Erythroblast (primary cell): Measurements from ENCODE around the gene PHACTR2.
"Not testable (repeated sequence)": the region's sequence is repeated elsewhere in the genome, so short reads cannot be mapped to it uniquely, and the experiment has no call there.

Experiments
- DNase-seq, 2 experiments: peaks; one replicate each; lab custom pipeline; 2025; lab: John Stamatoyannopoulos, UW
- GATA1 ChIP-seq: IDR thresholded peaks from 2 replicates; pipeline ENCODE4 v1.6.1; 2011; ENCODE audit warnings: low read depth, mild to moderate bottlenecking, control low read depth, low read length, moderate library complexity
- POLR2A ChIP-seq: IDR thresholded peaks from 2 replicates; pipeline ENCODE4 v1.6.1; 2011; ENCODE audit warnings: mild to moderate bottlenecking, low read length

Gene PHACTR2

GRCh38 chr6:143664171-143664570 is 13.6 kb upstream of the PHACTR2 start:
- DNase-seq: no peak
- TF ChIP-seq GATA1 (no peak), POLR2A (no peak)

- DNase-seq: not testable (repeated sequence)
These were observed 11.8 kb upstream of the PHACTR2 start for GRCh38 chr6:143666007-143666406.

- not testable (repeated sequence) for DNase-seq
These were observed 8.3 kb upstream of the PHACTR2 start for GRCh38 chr6:143669483-143669882.

GRCh38 chr6:143673669-143674068 is 4.1 kb upstream of the PHACTR2 start:
- no peak for DNase-seq
- TF ChIP-seq POLR2A (no peak), GATA1 (no peak)

DNA sequence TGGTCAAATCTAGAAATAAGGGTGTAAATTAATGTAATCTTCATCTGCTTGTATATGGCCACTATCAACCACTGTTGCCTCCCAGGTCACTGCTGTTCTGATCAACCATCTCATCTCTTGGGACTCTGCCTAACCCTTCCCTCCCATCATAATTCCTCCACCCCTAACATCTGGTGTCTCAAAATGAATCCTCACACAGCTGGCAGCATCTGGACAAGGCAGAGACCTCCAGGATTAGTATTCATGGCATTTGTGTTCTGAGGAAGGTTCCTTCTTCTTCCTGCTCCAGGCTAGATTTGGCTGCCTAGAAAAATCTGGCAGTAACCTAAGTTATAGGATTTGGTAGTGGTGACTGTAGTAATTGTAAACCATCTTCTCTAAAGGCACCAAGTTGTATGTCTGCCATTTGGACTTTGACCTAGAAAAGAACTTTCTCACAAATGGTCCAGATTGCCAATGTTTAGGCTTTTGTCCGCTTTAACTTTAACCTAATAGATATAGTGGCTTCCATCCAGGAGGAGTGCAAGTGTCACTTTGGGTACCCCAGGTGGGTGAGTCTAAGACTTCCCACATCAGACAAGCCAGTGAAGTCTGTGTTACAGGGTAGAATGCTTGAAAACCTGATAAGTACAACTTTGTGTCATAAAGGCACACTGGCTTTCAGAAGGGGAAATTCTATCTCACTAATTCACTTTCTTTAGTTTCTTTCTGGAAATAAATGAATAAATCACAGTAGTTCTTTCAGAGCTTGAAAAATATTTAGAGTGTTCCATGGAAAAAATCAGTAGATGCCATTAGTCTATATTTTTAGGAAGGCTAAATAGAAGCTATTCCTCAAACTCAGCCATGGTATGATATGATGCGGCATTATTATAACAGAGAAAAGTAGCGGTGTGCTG is 3.0 kb upstream of the PHACTR2 start:
- DNase-seq: no peak

DNA sequence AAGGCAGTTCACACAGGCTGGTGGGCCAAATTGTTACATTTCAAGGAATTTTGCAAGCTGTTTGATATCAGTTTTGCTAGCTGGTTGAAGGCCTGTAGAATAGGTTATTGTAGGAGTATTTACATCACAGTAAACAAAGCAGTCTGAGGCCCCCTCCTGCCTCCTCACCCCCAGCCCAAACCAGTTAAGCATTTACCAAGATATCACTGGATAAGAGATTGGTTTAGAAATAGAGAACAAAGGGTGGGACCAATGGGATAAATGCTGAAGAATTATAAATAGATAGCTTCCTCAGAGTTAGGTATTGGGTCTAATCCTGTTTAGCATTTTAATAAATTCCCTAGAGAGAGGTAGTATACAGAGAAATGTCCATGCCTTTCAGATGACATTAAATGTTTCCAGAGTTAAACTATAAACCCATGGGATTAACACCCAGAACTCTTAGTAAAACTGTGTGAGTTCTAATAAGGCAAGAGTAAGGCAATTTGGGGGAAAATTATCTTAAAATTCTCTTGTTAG is 2.3 kb upstream of the PHACTR2 start:
- TF ChIP-seq GATA1 (no peak), POLR2A (no peak)

More for the DNA sequence above, 3.0 kb upstream of the PHACTR2 start:
- no peak for TF ChIP-seq POLR2A
- TF ChIP-seq GATA1: no peak

DNA sequence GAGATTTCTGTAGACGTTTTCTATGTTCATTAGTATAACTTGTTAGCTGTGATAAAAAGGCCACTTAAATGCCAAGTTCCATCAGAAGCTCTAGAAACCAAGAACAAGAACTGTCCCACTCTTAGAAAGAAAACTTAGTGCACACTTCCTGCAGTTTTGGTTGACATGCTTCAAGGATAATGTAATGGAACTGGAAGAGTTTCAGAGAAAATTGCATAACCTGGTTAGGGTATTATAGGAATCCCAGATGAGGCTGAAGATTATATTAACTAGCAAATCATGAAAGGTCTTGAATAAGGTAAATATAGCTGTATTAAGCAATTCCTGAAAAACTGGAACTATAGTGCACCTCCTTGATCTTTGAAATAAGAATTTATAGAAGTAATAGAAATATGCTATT is 1.8 kb upstream of the PHACTR2 start:
- no peak for DNase-seq
- TF ChIP-seq POLR2A (no peak), GATA1 (no peak)

More for the DNA sequence above, 2.3 kb upstream of the PHACTR2 start:
- no peak for DNase-seq

GRCh38 chr6:143676437-143677045 is 1.2 kb upstream of the PHACTR2 start:
- no peak for TF ChIP-seq GATA1
- TF ChIP-seq POLR2A: no peak
- no peak for DNase-seq

- TF ChIP-seq GATA1 (no peak), POLR2A (no peak)
These were observed 231 bp upstream of the PHACTR2 start for GRCh38 chr6:143677577-143677890.

DNA sequence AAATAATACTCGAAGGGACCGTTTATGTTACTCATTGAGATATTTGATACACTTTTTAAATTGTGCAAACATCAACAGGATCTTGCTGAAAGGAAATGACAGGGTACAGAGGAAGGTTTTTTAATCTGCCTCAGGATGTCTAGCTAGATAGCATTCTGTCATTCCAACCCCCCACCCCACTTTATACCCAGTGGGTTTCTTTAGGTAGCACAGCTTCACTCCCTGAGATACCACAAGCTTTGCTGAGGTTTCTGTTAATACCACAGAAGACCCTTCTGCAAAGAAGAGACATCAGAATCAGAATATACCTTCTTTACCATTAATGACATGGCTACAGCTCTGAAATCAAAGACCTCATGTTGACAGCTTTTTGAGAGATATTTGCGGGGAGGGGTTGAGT is 1.3 kb downstream of the PHACTR2 start:
- TF ChIP-seq POLR2A (no peak), GATA1 (no peak)
- DNase-seq: no peak

More at GRCh38 chr6:143677577-143677890, 231 bp upstream of the PHACTR2 start:
- no peak for DNase-seq

DNA sequence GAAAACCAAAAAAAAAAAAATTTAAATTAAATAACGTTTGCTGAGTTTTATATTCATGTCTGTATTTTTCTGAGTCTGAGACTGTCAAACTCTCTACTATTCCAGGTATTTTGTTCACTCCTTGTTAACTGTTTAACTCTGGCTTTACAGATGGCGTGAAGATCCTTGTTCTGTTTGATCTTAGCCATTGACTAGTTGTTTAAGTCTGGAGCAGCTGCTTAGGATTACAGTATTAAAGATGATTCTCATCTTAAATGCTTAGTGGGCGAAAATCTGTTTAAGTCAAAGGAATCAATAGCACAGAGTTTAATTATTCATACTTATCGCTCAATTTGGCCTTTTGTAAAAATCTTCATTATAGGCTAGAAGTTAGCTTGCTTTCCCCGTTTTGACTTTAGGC is 2.4 kb downstream of the PHACTR2 start:
- TF ChIP-seq GATA1 (no peak), POLR2A (no peak)
- DNase-seq: no peak

DNA sequence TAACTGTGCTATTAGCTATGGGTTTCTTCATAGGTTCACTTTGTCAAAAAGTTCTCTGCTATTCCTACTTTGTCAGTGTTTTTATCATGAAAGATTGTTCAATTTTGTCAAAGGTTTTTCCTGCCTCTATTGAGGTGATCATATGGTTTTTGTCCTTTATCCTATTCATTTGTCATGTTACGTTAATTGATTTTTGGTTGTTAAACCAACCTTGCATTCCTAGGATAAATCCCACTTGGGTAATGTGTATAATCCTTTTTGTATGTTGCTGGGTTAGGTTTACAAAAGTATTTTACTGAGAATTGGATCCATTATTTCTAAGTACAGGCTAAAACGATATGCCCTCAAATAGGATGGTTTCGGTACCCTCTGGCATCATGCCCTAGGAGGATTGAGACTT is 5.0 kb downstream of the PHACTR2 start:
- no peak for DNase-seq
- TF ChIP-seq POLR2A (no peak), GATA1 (no peak)

DNA sequence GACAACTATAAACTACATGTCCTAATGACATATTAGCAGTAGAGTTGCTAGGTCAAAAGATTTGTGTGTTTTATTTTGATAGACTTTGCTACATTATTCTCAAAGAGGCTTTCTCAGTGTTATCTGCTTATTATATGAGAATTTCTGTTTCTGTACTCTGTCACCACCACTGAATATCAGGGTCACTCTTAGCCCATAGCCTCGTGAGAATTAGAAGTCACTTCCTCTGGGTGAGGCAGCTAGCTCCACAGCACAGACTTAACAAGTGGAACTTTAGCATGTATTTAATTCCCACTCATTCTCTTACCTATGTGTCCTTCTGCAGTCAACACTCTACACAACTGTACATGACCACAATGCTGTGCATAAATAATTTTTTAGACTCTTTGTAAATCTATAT is 6.7 kb downstream of the PHACTR2 start:
- no peak for DNase-seq
- TF ChIP-seq GATA1 (no peak), POLR2A (no peak)

- no peak for DNase-seq
- no peak for TF ChIP-seq GATA1
- no peak for TF ChIP-seq POLR2A
These were observed 7.9 kb downstream of the PHACTR2 start for GRCh38 chr6:143685653-143686052.
